Mesothelial cell of epicardium (in vitro differentiated cells): Measurements from ENCODE around the gene SPOCD1. TPM values are rescaled to one million over a fixed set of nuclear protein-coding genes. Genes with fewer than 3 reads are reported as not detected.

ENCODE experiments used
- DNase-seq, 2 experiments: peaks; one replicate each; pipeline ENCODE4 v3.0.0; 2021; ENCODE audit warnings: low spot score in 2 of 2; ENCODE audit not compliant: unreplicated experiment in 2 of 2
- H3K27ac Mint-ChIP-seq: 2 replicates; pipeline ENCODE4 v1.8.0; 2021; ENCODE audit warnings: mixed read lengths
- H3K27me3 Mint-ChIP-seq: 2 replicates; pipeline ENCODE4 v1.8.0; 2021; ENCODE audit warnings: low read depth, mixed read lengths
- H3K36me3 Mint-ChIP-seq: 2 replicates; pipeline ENCODE4 v1.8.0; 2021; ENCODE audit warnings: mixed read lengths
- H3K4me1 Mint-ChIP-seq: 2 replicates; pipeline ENCODE4 v1.8.0; 2021; ENCODE audit warnings: mixed read lengths
- H3K4me3 Mint-ChIP-seq: 2 replicates; pipeline ENCODE4 v1.8.0; 2021; ENCODE audit warnings: mild to moderate bottlenecking, moderate library complexity, mixed read lengths
- H3K9me3 Mint-ChIP-seq: 2 replicates; pipeline ENCODE4 v1.8.0; 2021; ENCODE audit warnings: mixed read lengths
- CTCF ChIP-seq: fragments of 200-600 bp; sonication (generic); IDR thresholded peaks from one replicate; pipeline ENCODE4 v1.5.0; 2021; ENCODE audit warnings: antibody characterized with exemption; ENCODE audit not compliant: unreplicated experiment
- total RNA-seq: library from RNA; stranded (reverse); gene quantifications from 3 replicates; pipeline ENCODE4 v1.2.1, GENCODE V29; 2021

Gene SPOCD1
- total RNA-seq, 1 donor from 2014 or later, result 1.3 TPM

DNA sequence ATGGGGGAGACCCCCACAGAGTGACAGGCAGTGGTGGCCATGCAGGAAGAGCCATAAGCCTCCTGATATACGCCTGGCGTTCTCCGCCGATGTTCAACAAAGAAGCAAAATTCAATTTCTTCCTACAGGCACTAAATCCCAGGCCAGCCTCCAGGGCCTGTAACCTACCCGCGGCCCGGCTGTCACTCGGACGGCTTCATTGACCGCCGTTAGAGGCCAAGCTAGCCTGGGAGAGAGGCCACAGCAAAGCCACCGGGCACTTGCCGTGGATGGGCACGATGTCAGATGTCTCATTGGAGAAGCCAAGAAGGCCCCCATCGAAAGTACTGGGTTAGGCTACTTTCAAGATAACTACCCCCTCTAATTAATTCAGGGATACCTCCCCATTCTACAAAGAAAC is 61.4 kb downstream of the SPOCD1 start:
- H3K4me1 Mint-ChIP-seq, result peaks cover 35% of the 10 kb centered on the region
- no peaks in the 10 kb centered on the region for H3K36me3 Mint-ChIP-seq
- no peak for DNase-seq
- no peak overlapping the region for H3K27ac Mint-ChIP-seq
- no peaks in the 10 kb centered on the region for H3K9me3 Mint-ChIP-seq
- H3K27me3 Mint-ChIP-seq, result no peaks in the 10 kb centered on the region
- H3K4me3 Mint-ChIP-seq, result no peak overlapping the region
- TF ChIP-seq CTCF, result no peak

DNA sequence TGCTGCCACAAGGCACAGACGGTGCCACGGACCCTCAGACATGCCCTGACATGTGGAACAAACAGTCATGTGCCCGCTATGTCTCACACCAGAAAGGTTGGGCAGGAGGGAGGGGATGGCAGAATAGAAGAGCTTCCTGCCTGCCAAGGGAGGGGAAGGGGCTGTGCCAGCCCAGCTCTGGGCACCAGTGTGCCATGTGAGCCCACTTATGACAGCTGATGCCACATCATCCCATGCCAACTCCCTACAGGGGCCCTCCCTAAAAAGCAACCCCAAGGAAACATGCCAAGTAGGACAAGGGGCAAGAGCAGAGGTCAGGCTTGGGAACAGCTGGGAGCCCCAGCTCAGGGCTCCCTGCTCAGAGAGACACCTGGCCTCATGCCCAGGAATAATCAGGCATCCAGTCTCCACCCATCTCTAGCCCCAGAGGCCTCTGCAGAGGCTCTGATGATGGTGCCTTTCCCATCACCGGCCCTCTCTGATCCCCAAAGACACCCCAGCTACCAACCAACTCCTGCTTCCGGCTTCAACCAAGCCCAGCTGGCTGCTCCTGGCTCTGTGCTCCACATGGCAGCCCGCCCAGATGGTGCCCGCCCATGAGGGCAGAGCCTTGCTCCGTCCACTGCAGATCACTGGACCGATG is 62.0 kb downstream of the SPOCD1 start:
- Mint-ChIP-seq H3K27me3 (no peaks in the 10 kb centered on the region), H3K27ac (no peak overlapping the region), H3K4me3 (no peak overlapping the region), H3K4me1 (peaks cover 33% of the 10 kb centered on the region), H3K9me3 (no peaks in the 10 kb centered on the region), H3K36me3 (no peaks in the 10 kb centered on the region)
- DNase-seq, result no peak
- TF ChIP-seq CTCF, result no peak

GRCh38 chr1:31752952-31753475 is 62.8 kb downstream of the SPOCD1 start:
- Mint-ChIP-seq H3K9me3 (no peaks in the 10 kb centered on the region), H3K4me3 (no peak overlapping the region), H3K27me3 (no peaks in the 10 kb centered on the region), H3K27ac (no peak overlapping the region), H3K36me3 (no peaks in the 10 kb centered on the region), H3K4me1 (peaks cover 39% of the 10 kb centered on the region)
- no peak for TF ChIP-seq CTCF
- DNase-seq, result no peak

DNA sequence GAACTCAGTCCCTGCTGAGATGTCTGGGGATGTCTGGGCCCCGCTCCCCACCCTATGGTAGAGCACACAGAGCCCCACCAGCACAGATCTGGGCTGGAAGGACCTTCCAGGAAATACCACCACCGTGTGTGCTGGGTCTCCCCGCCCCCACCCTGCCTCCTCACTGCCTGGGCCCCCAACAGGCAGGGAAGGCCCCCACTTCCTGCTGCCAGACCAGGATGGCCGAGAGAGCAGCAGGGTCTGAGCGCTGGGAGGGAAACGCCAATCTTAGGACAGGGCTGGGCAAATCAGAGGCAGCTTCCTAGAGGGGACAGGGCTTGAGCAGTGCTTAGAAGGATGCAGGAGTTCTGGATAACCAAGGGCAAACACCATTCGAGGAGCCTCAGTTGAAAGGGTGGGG is 63.6 kb downstream of the SPOCD1 start:
- no peaks in the 10 kb centered on the region for H3K36me3 Mint-ChIP-seq
- TF ChIP-seq CTCF, result no peak
- H3K4me1 Mint-ChIP-seq, result peaks cover 42% of the 10 kb centered on the region
- H3K9me3 Mint-ChIP-seq, result no peaks in the 10 kb centered on the region
- no peak overlapping the region for H3K27ac Mint-ChIP-seq
- DNase-seq, result no peak
- no peaks in the 10 kb centered on the region for H3K27me3 Mint-ChIP-seq
- no peak overlapping the region for H3K4me3 Mint-ChIP-seq

DNA sequence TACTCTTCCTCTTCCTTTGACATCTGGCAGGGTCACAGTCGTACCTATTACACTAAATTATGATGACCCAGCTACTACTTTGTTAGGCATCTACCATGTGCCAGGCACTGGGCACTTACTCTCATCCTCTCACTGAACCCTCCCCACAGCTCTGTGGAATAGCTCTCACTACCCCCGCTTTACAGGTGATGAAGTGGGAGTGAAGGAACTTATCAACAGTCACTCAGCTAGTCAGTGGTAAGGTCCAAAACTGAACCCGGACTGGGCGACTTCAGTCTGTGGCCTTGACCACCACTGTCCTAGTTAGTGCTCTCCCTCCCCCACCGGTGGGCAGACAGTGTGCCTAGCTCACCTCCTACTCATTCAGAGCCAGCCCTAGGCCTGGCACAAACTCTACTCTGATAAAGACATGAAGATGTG is 64.0 kb downstream of the SPOCD1 start:
- Mint-ChIP-seq H3K27me3 (no peaks in the 10 kb centered on the region), H3K9me3 (no peaks in the 10 kb centered on the region), H3K36me3 (no peaks in the 10 kb centered on the region), H3K4me3 (no peak overlapping the region), H3K4me1 (peaks cover 46% of the 10 kb centered on the region), H3K27ac (no peak overlapping the region)
- no peak for TF ChIP-seq CTCF
- no peak for DNase-seq
